ENCODE measurements around the gene PHACTR2.

PHACTR2 gene

GRCh38 chr6:143749891-143750290 lies 72.1 kb downstream of the PHACTR2 start:
- no CpG with 5 or more reads among the region's 1 CpG for WGBS (ENCODE audit: insufficient coverage, insufficient read length)

DNA sequence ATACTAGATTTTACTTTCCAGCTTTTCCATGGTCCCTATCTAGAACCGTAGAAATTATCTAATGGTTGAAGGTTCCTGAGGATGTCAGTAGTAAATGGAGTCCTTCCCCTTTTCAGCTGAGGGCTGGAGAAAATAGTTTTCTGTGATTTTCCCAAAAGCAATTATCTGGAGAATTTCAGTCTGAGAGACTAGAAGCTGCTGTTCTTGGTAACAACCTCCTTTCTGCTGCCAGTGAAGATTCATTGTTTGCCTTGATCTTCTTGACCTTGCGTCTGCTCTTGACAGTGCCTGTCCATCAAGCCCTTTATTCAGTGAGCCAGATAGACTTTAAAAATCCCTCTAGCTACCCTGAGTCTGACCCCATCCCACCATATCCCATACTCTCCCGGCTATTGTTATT lies 73.1 kb downstream of the PHACTR2 start:
- H3K9me3 ChIP-seq (ENCODE audit: control insufficient read depth, insufficient read depth, low read length) = no peaks in the 10 kb centered on the region
- H3K4me1 ChIP-seq (ENCODE audit: control insufficient read depth, insufficient read depth, low read length) = peaks cover 5% of the 10 kb centered on the region; the same call in 1 of the 2 replicates
- H3K4me3 ChIP-seq (ENCODE audit: low read length) = no peak overlapping the region
- H3K27ac ChIP-seq (ENCODE audit: low read length) = no peak overlapping the region
- DNase-seq (ENCODE audit: low read depth, low spot score) = no peak
- H3K36me3 ChIP-seq (ENCODE audit: control insufficient read depth, insufficient read depth, low read length) = no peaks in the 10 kb centered on the region
- no CpG with 5 or more reads among the region's 3 CpGs for WGBS (ENCODE audit: insufficient coverage, insufficient read length)
- no peaks in the 10 kb centered on the region for H3K27me3 ChIP-seq (ENCODE audit: control insufficient read depth, insufficient read depth, low read length)

More at GRCh38 chr6:143749891-143750290, 72.1 kb downstream of the PHACTR2 start:
- DNase-seq (ENCODE audit: low read depth, low spot score) = no peak
- Histone ChIP-seq H3K27me3 (ENCODE audit: control insufficient read depth, insufficient read depth, low read length) (no peaks in the 10 kb centered on the region), H3K4me3 (ENCODE audit: low read length) (no peak overlapping the region), H3K4me1 (ENCODE audit: control insufficient read depth, insufficient read depth, low read length) (peaks cover 10% of the 10 kb centered on the region; the same call in 1 of the 2 replicates), H3K9me3 (ENCODE audit: control insufficient read depth, insufficient read depth, low read length) (no peaks in the 10 kb centered on the region), H3K27ac (ENCODE audit: low read length) (no peak overlapping the region), H3K36me3 (ENCODE audit: control insufficient read depth, insufficient read depth, low read length) (no peaks in the 10 kb centered on the region)

DNA sequence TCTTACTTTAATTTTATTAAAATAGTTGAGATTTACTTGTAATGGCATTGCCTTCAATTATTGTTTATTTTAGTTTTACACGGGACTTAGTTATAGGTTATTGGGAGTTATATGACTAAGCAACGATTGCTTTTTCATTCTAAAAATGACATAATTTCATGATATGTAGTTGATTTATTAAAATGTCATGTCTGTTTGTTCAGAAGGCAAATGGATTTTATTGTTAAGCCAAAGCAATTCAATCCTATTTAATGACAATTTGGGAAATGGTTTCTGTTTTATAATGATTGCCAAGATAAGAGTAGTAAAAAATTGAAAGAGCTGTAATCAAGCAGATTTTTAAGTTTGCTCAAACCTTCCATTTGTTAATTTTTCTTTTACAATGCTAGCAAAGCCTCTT lies 74.7 kb downstream of the PHACTR2 start:
- no peak for DNase-seq (ENCODE audit: low read depth, low spot score)
- Histone ChIP-seq H3K4me3 (ENCODE audit: low read length) (no peak overlapping the region), H3K4me1 (ENCODE audit: control insufficient read depth, insufficient read depth, low read length) (peaks cover 4% of the 10 kb centered on the region; the same call in 1 of the 2 replicates), H3K36me3 (ENCODE audit: control insufficient read depth, insufficient read depth, low read length) (no peaks in the 10 kb centered on the region; the same call in 1 of the 2 replicates), H3K9me3 (ENCODE audit: control insufficient read depth, insufficient read depth, low read length) (no peaks in the 10 kb centered on the region), H3K27me3 (ENCODE audit: control insufficient read depth, insufficient read depth, low read length) (no peaks in the 10 kb centered on the region), H3K27ac (ENCODE audit: low read length) (no peak overlapping the region)
- WGBS (ENCODE audit: insufficient coverage, insufficient read length) = 100% methylated on average over 1 of the region's 2 CpGs

GRCh38 chr6:143753678-143754077 lies 75.9 kb downstream of the PHACTR2 start:
- H3K27ac ChIP-seq (ENCODE audit: low read length) = no peak overlapping the region
- no peaks in the 10 kb centered on the region; the same call in 1 of the 2 replicates for H3K36me3 ChIP-seq (ENCODE audit: control insufficient read depth, insufficient read depth, low read length)
- H3K27me3 ChIP-seq (ENCODE audit: control insufficient read depth, insufficient read depth, low read length) = no peaks in the 10 kb centered on the region
- no peaks in the 10 kb centered on the region for H3K9me3 ChIP-seq (ENCODE audit: control insufficient read depth, insufficient read depth, low read length)
- WGBS (ENCODE audit: insufficient coverage, insufficient read length) = no CpG with 5 or more reads among the region's 4 CpGs
- DNase-seq (ENCODE audit: low read depth, low spot score) = no peak
- no peaks in the 10 kb centered on the region; the same call in 1 of the 2 replicates for H3K4me1 ChIP-seq (ENCODE audit: control insufficient read depth, insufficient read depth, low read length)
- H3K4me3 ChIP-seq (ENCODE audit: low read length) = no peak overlapping the region

- no peak for DNase-seq (ENCODE audit: low read depth, low spot score)
- Histone ChIP-seq H3K36me3 (ENCODE audit: control insufficient read depth, insufficient read depth, low read length) (no peaks in the 10 kb centered on the region; the same call in 1 of the 2 replicates), H3K4me1 (ENCODE audit: control insufficient read depth, insufficient read depth, low read length) (no peaks in the 10 kb centered on the region; the same call in 1 of the 2 replicates), H3K9me3 (ENCODE audit: control insufficient read depth, insufficient read depth, low read length) (no peaks in the 10 kb centered on the region), H3K4me3 (ENCODE audit: low read length) (no peak overlapping the region), H3K27ac (ENCODE audit: low read length) (no peak overlapping the region), H3K27me3 (ENCODE audit: control insufficient read depth, insufficient read depth, low read length) (no peaks in the 10 kb centered on the region)
- WGBS (ENCODE audit: insufficient coverage, insufficient read length) = no CpG with 5 or more reads among the region's 4 CpGs
Measured at GRCh38 chr6:143754204-143754603, 76.4 kb downstream of the PHACTR2 start.

- Histone ChIP-seq H3K36me3 (ENCODE audit: control insufficient read depth, insufficient read depth, low read length) (no peaks in the 10 kb centered on the region; the same call in 1 of the 2 replicates), H3K27me3 (ENCODE audit: control insufficient read depth, insufficient read depth, low read length) (no peaks in the 10 kb centered on the region), H3K4me3 (ENCODE audit: low read length) (no peak overlapping the region), H3K9me3 (ENCODE audit: control insufficient read depth, insufficient read depth, low read length) (no peaks in the 10 kb centered on the region), H3K27ac (ENCODE audit: low read length) (no peak overlapping the region), H3K4me1 (ENCODE audit: control insufficient read depth, insufficient read depth, low read length) (no peaks in the 10 kb centered on the region; the same call in 1 of the 2 replicates)
- WGBS (ENCODE audit: insufficient coverage, insufficient read length) = no CpG with 5 or more reads among the region's 5 CpGs
- DNase-seq (ENCODE audit: low read depth, low spot score) = no peak
Measured at GRCh38 chr6:143755301-143755744, 77.6 kb downstream of the PHACTR2 start.

DNA sequence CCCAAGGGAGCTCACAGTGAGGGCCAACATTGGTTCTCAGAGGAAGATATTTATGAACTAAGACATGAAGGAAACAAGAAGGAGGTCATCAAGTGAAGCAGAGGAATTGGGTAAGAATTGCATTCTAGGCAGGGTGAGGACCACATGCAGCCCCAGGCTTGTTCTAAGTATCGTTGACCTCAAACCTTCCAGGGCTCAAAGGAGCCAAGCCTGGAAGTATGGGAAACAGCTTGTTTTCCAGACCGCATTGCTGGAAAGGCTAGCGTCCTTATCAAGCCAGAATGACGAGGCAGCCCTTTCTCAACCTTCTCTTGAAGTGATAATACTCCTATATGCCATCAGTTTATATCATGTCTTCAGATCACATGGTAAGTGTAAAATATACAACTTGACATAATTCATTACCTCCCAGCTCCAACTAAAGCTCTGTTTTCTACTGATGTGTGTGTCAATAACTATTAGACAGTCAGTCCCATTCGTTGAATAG lies 79.6 kb downstream of the PHACTR2 start:
- Histone ChIP-seq H3K9me3 (ENCODE audit: control insufficient read depth, insufficient read depth, low read length) (no peaks in the 10 kb centered on the region), H3K27ac (ENCODE audit: low read length) (no peak overlapping the region), H3K4me3 (ENCODE audit: low read length) (no peak overlapping the region), H3K27me3 (ENCODE audit: control insufficient read depth, insufficient read depth, low read length) (no peaks in the 10 kb centered on the region), H3K36me3 (ENCODE audit: control insufficient read depth, insufficient read depth, low read length) (no peaks in the 10 kb centered on the region; the same call in 1 of the 2 replicates), H3K4me1 (ENCODE audit: control insufficient read depth, insufficient read depth, low read length) (no peaks in the 10 kb centered on the region)
- no peak for DNase-seq (ENCODE audit: low read depth, low spot score)
- no CpG with 5 or more reads among the region's 5 CpGs for WGBS (ENCODE audit: insufficient coverage, insufficient read length)

GRCh38 chr6:143758551-143758950 lies 80.8 kb downstream of the PHACTR2 start:
- no peak for DNase-seq (ENCODE audit: low read depth, low spot score)
- H3K4me1 ChIP-seq (ENCODE audit: control insufficient read depth, insufficient read depth, low read length) = no peaks in the 10 kb centered on the region
- no peaks in the 10 kb centered on the region; the same call in 1 of the 2 replicates for H3K36me3 ChIP-seq (ENCODE audit: control insufficient read depth, insufficient read depth, low read length)
- no peak overlapping the region for H3K27ac ChIP-seq (ENCODE audit: low read length)
- H3K4me3 ChIP-seq (ENCODE audit: low read length) = no peak overlapping the region
- H3K27me3 ChIP-seq (ENCODE audit: control insufficient read depth, insufficient read depth, low read length) = no peaks in the 10 kb centered on the region
- no peaks in the 10 kb centered on the region for H3K9me3 ChIP-seq (ENCODE audit: control insufficient read depth, insufficient read depth, low read length)

- Histone ChIP-seq H3K27ac (ENCODE audit: low read length) (no peak overlapping the region), H3K4me3 (ENCODE audit: low read length) (no peak overlapping the region), H3K9me3 (ENCODE audit: control insufficient read depth, insufficient read depth, low read length) (no peaks in the 10 kb centered on the region), H3K36me3 (ENCODE audit: control insufficient read depth, insufficient read depth, low read length) (no peaks in the 10 kb centered on the region; the same call in 1 of the 2 replicates), H3K27me3 (ENCODE audit: control insufficient read depth, insufficient read depth, low read length) (no peaks in the 10 kb centered on the region), H3K4me1 (ENCODE audit: control insufficient read depth, insufficient read depth, low read length) (no peaks in the 10 kb centered on the region)
- no CpG with 5 or more reads among the region's 3 CpGs for WGBS (ENCODE audit: insufficient coverage, insufficient read length)
- no peak for DNase-seq (ENCODE audit: low read depth, low spot score)
Measured at GRCh38 chr6:143759666-143760065, 81.9 kb downstream of the PHACTR2 start.

- H3K4me3 ChIP-seq (ENCODE audit: low read length) = no peak overlapping the region
- H3K27me3 ChIP-seq (ENCODE audit: control insufficient read depth, insufficient read depth, low read length) = no peaks in the 10 kb centered on the region
- H3K27ac ChIP-seq (ENCODE audit: low read length) = no peak overlapping the region
- no peaks in the 10 kb centered on the region for H3K9me3 ChIP-seq (ENCODE audit: control insufficient read depth, insufficient read depth, low read length)
- no peak for DNase-seq (ENCODE audit: low read depth, low spot score)
- no peaks in the 10 kb centered on the region for H3K4me1 ChIP-seq (ENCODE audit: control insufficient read depth, insufficient read depth, low read length)
- H3K36me3 ChIP-seq (ENCODE audit: control insufficient read depth, insufficient read depth, low read length) = peaks cover 5% of the 10 kb centered on the region; the same call in 1 of the 2 replicates
Measured at GRCh38 chr6:143761074-143761473, 83.3 kb downstream of the PHACTR2 start.

DNA sequence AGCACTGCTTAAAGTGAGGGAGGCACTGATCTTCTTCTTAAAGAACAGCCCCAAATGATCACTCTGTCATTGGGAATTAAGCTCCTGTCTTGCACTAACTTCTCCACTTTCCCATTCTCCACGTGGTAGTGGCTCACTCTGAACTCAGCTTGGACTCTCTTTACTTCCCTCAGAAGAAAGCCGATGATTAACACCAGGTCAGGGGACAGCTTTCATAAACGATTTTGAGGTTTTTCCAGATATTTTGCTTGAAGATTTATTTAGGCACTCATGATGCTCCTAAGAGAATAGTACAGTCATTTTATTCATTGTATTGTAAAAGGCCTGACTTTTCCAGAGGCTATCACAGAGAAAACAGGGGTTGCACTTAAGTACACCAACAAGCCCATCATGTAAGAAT lies 84.4 kb downstream of the PHACTR2 start:
- H3K27ac ChIP-seq (ENCODE audit: low read length) = no peak overlapping the region
- WGBS (ENCODE audit: insufficient coverage, insufficient read length) = no CpG with 5 or more reads among the region's 3 CpGs
- H3K9me3 ChIP-seq (ENCODE audit: control insufficient read depth, insufficient read depth, low read length) = no peaks in the 10 kb centered on the region
- no peaks in the 10 kb centered on the region for H3K27me3 ChIP-seq (ENCODE audit: control insufficient read depth, insufficient read depth, low read length)
- no peak overlapping the region for H3K4me3 ChIP-seq (ENCODE audit: low read length)
- peaks cover 5% of the 10 kb centered on the region; the same call in 1 of the 2 replicates for H3K36me3 ChIP-seq (ENCODE audit: control insufficient read depth, insufficient read depth, low read length)
- H3K4me1 ChIP-seq (ENCODE audit: control insufficient read depth, insufficient read depth, low read length) = no peaks in the 10 kb centered on the region
- no peak for DNase-seq (ENCODE audit: low read depth, low spot score)
